A549 (cell line): ENCODE measurements around the gene SH3RF3. TPM values are rescaled to one million over a fixed set of nuclear protein-coding genes. Genes with fewer than 3 reads are reported as not detected.

ENCODE experiments used
- ATAC-seq, 2 experiments: fragments of 200-7000 bp in 1 of 2; fragments of >200 bp in 1 of 2; cut with Nextera tagmentation in 1 of 2; cut with Tn5 transposase in 1 of 2; 3 replicates each; pipeline versions ENCODE4 v1.8.0 to v1.9.1; 2018 to 2020; ENCODE audit warnings: mild to moderate bottlenecking in 1 of 2, moderate library complexity in 1 of 2
- CTCF ChIA-PET: fragments of 300-600 bp; sonication (Branson Sonifier 250); formaldehyde crosslinking; extraction: SDS; loops from one replicate; lab custom pipeline; 2021; ENCODE audit warnings: antibody characterized with exemption, inconsistent platforms; lab: Yijun Ruan, JAX
- POLR2A ChIA-PET: fragments of 350-600 bp; formaldehyde crosslinking; extraction: SDS; loops from one replicate; lab custom pipeline; 2021; ENCODE audit warnings: antibody characterized with exemption, inconsistent platforms; lab: Yijun Ruan, JAX
- DNase-seq, 2 experiments: peaks; one replicate each; pipeline versions ENCODE4 v3.0.0 to v3.0.0-alpha.2; 2011 to 2016; ENCODE audit warnings: low read depth in 1 of 2, low spot score in 1 of 2
- FAIRE-seq: peaks from 2 replicates; lab custom pipeline; 2011; peaks lifted over from hg19 to GRCh38; lab: Jason Lieb, UNC
- H3K27ac ChIP-seq, 2 experiments: fragments of >200 bp; sonication (Bioruptor Twin); formaldehyde crosslinking; 3 replicates each; pipeline ENCODE4 v1.5.1; 2016 to 2017
- H3K4me1 ChIP-seq: fragments of >200 bp; sonication (Bioruptor Twin); formaldehyde crosslinking; 3 replicates; pipeline ENCODE4 v1.6.1; 2016
- H3K4me2 ChIP-seq: fragments of >200 bp; sonication (Bioruptor Twin); formaldehyde crosslinking; 3 replicates; pipeline ENCODE4 v1.6.1; 2016
- H3K4me3 ChIP-seq: fragments of >200 bp; sonication (Bioruptor Twin); formaldehyde crosslinking; 3 replicates; pipeline ENCODE4 v1.5.1; 2016
- H3K9me3 ChIP-seq: fragments of >200 bp; sonication (Bioruptor Twin); formaldehyde crosslinking; 3 replicates; pipeline ENCODE4 v1.6.1; 2016
- CBX2 ChIP-seq: fragments of 200-600 bp; sonication (generic); IDR thresholded peaks from 2 replicates; pipeline ENCODE4 v1.6.1; 2016; ENCODE audit warnings: low read depth, mild to moderate bottlenecking, borderline replicate concordance
- CBX8 ChIP-seq: fragments of 200-600 bp; sonication (generic); IDR thresholded peaks from 2 replicates; pipeline ENCODE4 v1.6.1; 2016
- CEBPB ChIP-seq, 2 experiments: fragments of >200 bp in 1 of 2; sonication (Bioruptor Twin) in 1 of 2; formaldehyde crosslinking in 1 of 2; IDR thresholded peaks; 2 replicates each; pipeline ENCODE4 v1.6.1; 2012 to 2016
- CTCF ChIP-seq: fragments of >200 bp; sonication (Bioruptor Twin); formaldehyde crosslinking; IDR thresholded peaks from 3 replicates; pipeline ENCODE4 v1.5.1; 2016
- EHF ChIP-seq: fragments of 250-450 bp; sonication (Bioruptor Pico); IDR thresholded peaks from 2 replicates; pipeline ENCODE4 v1.5.0; 2020; ENCODE audit warnings: mild to moderate bottlenecking
- EHMT2 ChIP-seq: fragments of 200-600 bp; sonication (generic); IDR thresholded peaks from 2 replicates; pipeline ENCODE4 v1.6.1; 2016; ENCODE audit warnings: antibody characterized with exemption, low read depth, mild to moderate bottlenecking, moderate library complexity
- EP300 ChIP-seq, 2 experiments: fragments of >200 bp; sonication (Bioruptor Twin); formaldehyde crosslinking; IDR thresholded peaks; 2 replicates in 1 of 2; 3 replicates in 1 of 2; pipeline ENCODE4 v1.6.1; 2016 to 2017
- ESRRA ChIP-seq: fragments of 150-350 bp; IDR thresholded peaks from 2 replicates; pipeline ENCODE4 v1.6.1; 2014; ENCODE audit warnings: mild to moderate bottlenecking, low read length, borderline replicate concordance
- HEYL ChIP-seq: fragments of 250-450 bp; sonication (Bioruptor Pico); IDR thresholded peaks from 2 replicates; pipeline ENCODE4 v1.8.0; 2021; ENCODE audit warnings: mild to moderate bottlenecking, moderate library complexity
- HOXA7 ChIP-seq: fragments of 250-450 bp; sonication (Bioruptor Pico); IDR thresholded peaks from 2 replicates; pipeline ENCODE4 v1.5.0; 2020; ENCODE audit warnings: mild to moderate bottlenecking, moderate library complexity
- HOXB13 ChIP-seq: fragments of 250-450 bp; sonication (Bioruptor Pico); IDR thresholded peaks from 2 replicates; pipeline ENCODE4 v1.5.0; 2020; ENCODE audit warnings: low read depth, mild to moderate bottlenecking, moderate library complexity
- KDM5A ChIP-seq: fragments of 200-600 bp; sonication (generic); IDR thresholded peaks from 2 replicates; pipeline ENCODE4 v1.6.1; 2016; ENCODE audit warnings: antibody characterized with exemption, mild to moderate bottlenecking
- NPAS2 ChIP-seq: fragments of 250-450 bp; sonication (Bioruptor Pico); IDR thresholded peaks from 2 replicates; pipeline ENCODE4 v1.8.0; 2022; ENCODE audit warnings: mild to moderate bottlenecking, moderate library complexity, borderline replicate concordance
- PHF8 ChIP-seq: fragments of 200-600 bp; sonication (generic); IDR thresholded peaks from 2 replicates; pipeline ENCODE4 v1.6.1; 2016; ENCODE audit warnings: low read depth, mild to moderate bottlenecking, antibody characterized with exemption, moderate library complexity, borderline replicate concordance
- RARB ChIP-seq: fragments of 250-450 bp; sonication (Bioruptor Pico); IDR thresholded peaks from 2 replicates; pipeline ENCODE4 v1.8.0; 2021; ENCODE audit warnings: mild to moderate bottlenecking, moderate library complexity
- RCOR1 ChIP-seq: fragments of 150-350 bp; IDR thresholded peaks from 2 replicates; pipeline ENCODE4 v1.6.1; 2014; ENCODE audit warnings: antibody characterized with exemption, low read length, low read depth
- SREBF2 ChIP-seq: fragments of 450-650 bp; IDR thresholded peaks from 2 replicates; pipeline ENCODE4 v1.6.1; 2014; ENCODE audit warnings: mild to moderate bottlenecking, moderate library complexity
- TFCP2L1 ChIP-seq: fragments of 250-450 bp; sonication (Bioruptor Pico); IDR thresholded peaks from 2 replicates; pipeline ENCODE4 v1.5.0; 2021; ENCODE audit warnings: mild to moderate bottlenecking
- ZFP36 ChIP-seq: fragments of 450-650 bp; IDR thresholded peaks from 2 replicates; pipeline ENCODE4 v1.6.1; 2014; ENCODE audit warnings: borderline replicate concordance; ENCODE audit not compliant: partially characterized antibody
- WGBS: methylation state at CpG from one replicate; pipeline ENCODE4 v1.1.6; 2017; ENCODE audit errors: missing lambda C conversion rate; 5-methylcytosine and 5-hydroxymethylcytosine counted together
- polyA plus RNA-seq, 4 experiments: library from polyadenylated mRNA; depleted of rRNA in 3 of 4; stranded (reverse); fragments of >200 nt; fragmentation: RNase III in 1 of 4; extraction: RNeasy Plus Mini Kit Qiagen cat#74134 plus additional on column Dnase treatment in 1 of 4; gene quantifications; 2 replicates in 3 of 4; 3 replicates in 1 of 4; pipeline ENCODE4 v1.2.3, GENCODE V29; 2011 to 2017
- TF ChIP-seq, protein P1 (sequence below): fragments of >200 bp; sonication (Bioruptor Twin); formaldehyde crosslinking; IDR thresholded peaks from 3 replicates; pipeline ENCODE4 v1.6.1; 2016
- TF ChIP-seq, protein P2 (sequence below): fragments of 150-350 bp; IDR thresholded peaks from 2 replicates; pipeline ENCODE4 v1.6.1; 2014; ENCODE audit warnings: low read depth, mild to moderate bottlenecking, low read length

SH3RF3 gene
- polyA plus RNA-seq, 2 of the 4 experiments (the other 2 are of a cell fraction): 0.04 to 0.21 TPM

GRCh38 chr2:109349503-109350465 is 220.8 kb downstream of the SH3RF3 start:
- no peak overlapping the region for H3K4me2 ChIP-seq
- H3K27ac ChIP-seq: no peak overlapping the region
- H3K4me1 ChIP-seq: no peaks in the 10 kb centered on the region
- DNase-seq: no peak
- POLR2A ChIA-PET: no interaction called here
- no peak overlapping the region for H3K4me3 ChIP-seq
- CTCF ChIA-PET: no interaction called here
- H3K9me3 ChIP-seq: no peaks in the 10 kb centered on the region
- WGBS: 73% methylated on average over 14 of the region's 18 CpGs
- peak; percentile 41 to 52; a peak in 2 of 6 replicates for ATAC-seq
- TF ChIP-seq EHMT2 (no peak), HOXB13 (CRISPR knock-in tag) (no peak), HEYL (CRISPR knock-in tag) (no peak), NPAS2 (CRISPR knock-in tag) (no peak), CBX8 (no peak), CBX2 (no peak), ESRRA (no peak), RARB (no peak), SREBF2 (no peak), CTCF (no peak), ZFP36 (no peak), PHF8 (no peak), HOXA7 (CRISPR knock-in tag) (no peak), CEBPB (IDR thresholded peaks at IDR 0.05) (no peak)
- TF ChIP-seq, protein P1, sequence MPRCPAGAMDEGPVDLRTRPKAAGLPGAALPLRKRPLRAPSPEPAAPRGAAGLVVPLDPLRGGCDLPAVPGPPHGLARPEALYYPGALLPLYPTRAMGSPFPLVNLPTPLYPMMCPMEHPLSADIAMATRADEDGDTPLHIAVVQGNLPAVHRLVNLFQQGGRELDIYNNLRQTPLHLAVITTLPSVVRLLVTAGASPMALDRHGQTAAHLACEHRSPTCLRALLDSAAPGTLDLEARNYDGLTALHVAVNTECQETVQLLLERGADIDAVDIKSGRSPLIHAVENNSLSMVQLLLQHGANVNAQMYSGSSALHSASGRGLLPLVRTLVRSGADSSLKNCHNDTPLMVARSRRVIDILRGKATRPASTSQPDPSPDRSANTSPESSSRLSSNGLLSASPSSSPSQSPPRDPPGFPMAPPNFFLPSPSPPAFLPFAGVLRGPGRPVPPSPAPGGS: no peak
- TF ChIP-seq, protein P2, sequence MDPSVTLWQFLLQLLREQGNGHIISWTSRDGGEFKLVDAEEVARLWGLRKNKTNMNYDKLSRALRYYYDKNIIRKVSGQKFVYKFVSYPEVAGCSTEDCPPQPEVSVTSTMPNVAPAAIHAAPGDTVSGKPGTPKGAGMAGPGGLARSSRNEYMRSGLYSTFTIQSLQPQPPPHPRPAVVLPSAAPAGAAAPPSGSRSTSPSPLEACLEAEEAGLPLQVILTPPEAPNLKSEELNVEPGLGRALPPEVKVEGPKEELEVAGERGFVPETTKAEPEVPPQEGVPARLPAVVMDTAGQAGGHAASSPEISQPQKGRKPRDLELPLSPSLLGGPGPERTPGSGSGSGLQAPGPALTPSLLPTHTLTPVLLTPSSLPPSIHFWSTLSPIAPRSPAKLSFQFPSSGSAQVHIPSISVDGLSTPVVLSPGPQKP: no peak
- TF ChIP-seq, all 56 proteins: peak for 0
- FAIRE-seq: no peak

DNA sequence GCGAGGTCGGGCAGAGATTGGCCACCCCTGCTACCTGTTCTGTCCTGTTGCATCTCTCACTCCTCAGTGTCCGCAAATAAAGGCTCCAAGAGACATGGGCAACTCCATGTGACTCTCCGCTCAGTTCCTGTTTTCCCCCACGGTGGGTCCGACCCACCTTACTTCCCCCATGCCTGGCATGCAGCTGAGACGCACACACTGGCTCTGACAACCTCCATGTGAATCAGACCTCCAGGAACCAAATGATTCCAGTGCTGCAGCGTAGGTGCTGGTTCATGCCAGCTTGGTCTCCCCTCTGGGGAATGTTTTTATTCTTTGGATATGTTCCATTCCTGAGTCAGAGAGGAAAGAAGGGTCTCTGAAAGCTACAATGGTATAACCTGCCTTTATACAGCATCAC is 221.5 kb downstream of the SH3RF3 start:
- FAIRE-seq: no peak
- CTCF ChIA-PET: no interaction called here
- no peak for DNase-seq
- Histone ChIP-seq H3K4me3 (no peak overlapping the region), H3K4me2 (no peak overlapping the region), H3K4me1 (no peaks in the 10 kb centered on the region), H3K9me3 (no peaks in the 10 kb centered on the region), H3K27ac (no peak overlapping the region)
- 77% methylated on average over 8 of the region's 8 CpGs for WGBS
- no peak for ATAC-seq
- TF ChIP-seq EP300 (IDR thresholded peaks at IDR 0.05) (no peak), RCOR1 (no peak), TFCP2L1 (CRISPR knock-in tag) (no peak), KDM5A (no peak), EHF (CRISPR knock-in tag) (no peak)
- TF ChIP-seq, protein P1: no peak
- POLR2A ChIA-PET: no interaction called here
